IMR-90 (cell line): Measurements from ENCODE around the gene SEPTIN3. TPM values are rescaled to one million over a fixed set of nuclear protein-coding genes. Genes with fewer than 3 reads are reported as not detected.

ENCODE experiments used
- ATAC-seq: fragments of 200-7000 bp; cut with Tn5 transposase; 2 replicates; pipeline ENCODE4 v1.9.1; 2020; ENCODE audit warnings: low read depth, mild to moderate bottlenecking, moderate library complexity
- BruUV-seq: library from RNA; stranded (reverse); fragments of 400-500 nt; replicated peaks from 2 replicates; lab custom pipeline; 2021; lab: Mats Ljungman, UMichigan
- CTCF ChIA-PET: fragments of 300-600 bp; formaldehyde crosslinking; extraction: SDS; loops from one replicate; lab custom pipeline; 2021; ENCODE audit warnings: antibody characterized with exemption; lab: Yijun Ruan, JAX
- POLR2A ChIA-PET: fragments of 300-600 bp; sonication (Branson Sonifier 250); formaldehyde crosslinking; loops from one replicate; lab custom pipeline; 2022; ENCODE audit warnings: antibody characterized with exemption; ENCODE audit not compliant: unreplicated experiment; lab: Charles Lee
- DNase-seq: peaks from one replicate; pipeline ENCODE4 v3.0.0; 2013
- H2AFZ ChIP-seq: replicated peaks from 2 replicates; pipeline ENCODE3; 2013; ENCODE audit warnings: low read length, mild to moderate bottlenecking; ENCODE audit not compliant: poor library complexity
- H2AK5ac ChIP-seq: 2 replicates; pipeline ENCODE4 v1.6.1; 2013; ENCODE audit warnings: low read depth, low read length, inconsistent platforms
- H2AK9ac ChIP-seq: replicated peaks from 2 replicates; pipeline ENCODE3; 2013; ENCODE audit warnings: mild to moderate bottlenecking, low read depth, low read length, moderate library complexity; ENCODE audit not compliant: poor library complexity
- H2BK120ac ChIP-seq: 2 replicates; pipeline ENCODE4 v1.6.1; 2013; ENCODE audit warnings: low read depth, low read length, inconsistent platforms
- H2BK15ac ChIP-seq: 3 replicates; pipeline ENCODE4 v1.6.1; 2013; ENCODE audit warnings: low read depth, low read length, inconsistent platforms
- H2BK20ac ChIP-seq: 2 replicates; pipeline ENCODE4 v1.6.1; 2013; ENCODE audit warnings: low read depth, mild to moderate bottlenecking, inconsistent platforms, low read length, moderate library complexity
- H2BK5ac ChIP-seq: 2 replicates; pipeline ENCODE4 v1.6.1; 2013; ENCODE audit warnings: mild to moderate bottlenecking, low read depth, low read length, inconsistent platforms; ENCODE audit not compliant: poor library complexity, severe bottlenecking
- H3K14ac ChIP-seq: replicated peaks from 2 replicates; pipeline ENCODE4 v1.6.1; 2013; ENCODE audit warnings: low read depth, low read length, inconsistent platforms
- H3K18ac ChIP-seq: 2 replicates; pipeline ENCODE4 v1.6.1; 2013; ENCODE audit warnings: low read depth, low read length, control low read depth
- H3K23ac ChIP-seq: 2 replicates; pipeline ENCODE4 v1.6.1; 2013; ENCODE audit warnings: low read depth, low read length, inconsistent platforms
- H3K27ac ChIP-seq: 2 replicates; pipeline ENCODE4 v1.5.1; 2013; ENCODE audit warnings: mild to moderate bottlenecking, control low read depth, low read length; ENCODE audit not compliant: insufficient read depth
- H3K27me3 ChIP-seq: 2 replicates; pipeline ENCODE4 v1.6.1; 2013; ENCODE audit warnings: low read length; ENCODE audit not compliant: control insufficient read depth, insufficient read depth
- H3K36me3 ChIP-seq: 2 replicates; pipeline ENCODE4 v1.6.1; 2013; ENCODE audit warnings: low read length, mixed read lengths; ENCODE audit not compliant: control insufficient read depth, insufficient read depth
- H3K4ac ChIP-seq: 2 replicates; pipeline ENCODE4 v1.6.1; 2013; ENCODE audit warnings: low read depth, low read length, inconsistent platforms
- H3K4me1 ChIP-seq: 2 replicates; pipeline ENCODE4 v1.6.1; 2013; ENCODE audit warnings: low read length, mixed read lengths; ENCODE audit not compliant: control insufficient read depth, insufficient read depth
- H3K4me2 ChIP-seq: 2 replicates; pipeline ENCODE4 v1.6.1; 2013; ENCODE audit warnings: low read depth, mild to moderate bottlenecking, control low read depth, low read length, moderate library complexity
- H3K4me3 ChIP-seq: 2 replicates; pipeline ENCODE4 v1.5.1; 2013; ENCODE audit warnings: low read depth, mild to moderate bottlenecking, control low read depth, low read length, moderate library complexity; ENCODE audit not compliant: insufficient read depth
- H3K56ac ChIP-seq: 2 replicates; pipeline ENCODE4 v1.6.1; 2013; ENCODE audit warnings: low read length, inconsistent platforms; ENCODE audit not compliant: insufficient read depth; ENCODE audit errors: extremely low read depth
- H3K79me1 ChIP-seq, 2 experiments: 2 replicates each; pipeline ENCODE4 v1.6.1; 2013; ENCODE audit warnings: low read length in 2 of 2, inconsistent platforms in 1 of 2, low read depth in 1 of 2
- H3K9ac ChIP-seq: 2 replicates; pipeline ENCODE4 v1.6.1; 2013; ENCODE audit warnings: low read depth, low read length, control low read depth
- H3K9me1 ChIP-seq: 2 replicates; pipeline ENCODE4 v1.6.1; 2013; ENCODE audit warnings: low read length, inconsistent platforms; ENCODE audit not compliant: insufficient read depth
- H3K9me3 ChIP-seq: 2 replicates; pipeline ENCODE4 v1.6.1; 2013; ENCODE audit warnings: low read length; ENCODE audit not compliant: control insufficient read depth, insufficient read depth
- H4K20me1 ChIP-seq: 2 replicates; pipeline ENCODE4 v1.6.1; 2013; ENCODE audit warnings: low read length, inconsistent platforms; ENCODE audit not compliant: insufficient read depth
- H4K5ac ChIP-seq: 2 replicates; pipeline ENCODE4 v1.6.1; 2013; ENCODE audit warnings: mild to moderate bottlenecking, low read depth, low read length, control low read depth
- H4K8ac ChIP-seq, 2 experiments: 2 replicates each; pipeline ENCODE4 v1.6.1; 2013; ENCODE audit warnings: low read depth in 2 of 2, low read length in 2 of 2, control low read depth in 1 of 2, inconsistent platforms in 1 of 2
- H4K91ac ChIP-seq: 2 replicates; pipeline ENCODE4 v1.6.1; 2013; ENCODE audit warnings: low read depth, low read length, inconsistent platforms; ENCODE audit not compliant: insufficient read depth
- CHD1 ChIP-seq: IDR thresholded peaks from 2 replicates; pipeline ENCODE4 v1.6.1; 2012; ENCODE audit warnings: low read depth, low read length, improper control_type of control experiment
- ELK1 ChIP-seq: fragments of 150-350 bp; IDR thresholded peaks from 2 replicates; pipeline ENCODE4 v1.6.1; 2016; ENCODE audit warnings: low read depth, mild to moderate bottlenecking, low read length, moderate library complexity, borderline replicate concordance
- MAFK ChIP-seq: IDR thresholded peaks from 2 replicates; pipeline ENCODE4 v1.6.1; 2012; ENCODE audit warnings: low read depth, low read length, improper control_type of control experiment
- MXI1 ChIP-seq: IDR thresholded peaks from 2 replicates; pipeline ENCODE4 v1.6.1; 2012; ENCODE audit warnings: low read depth, mild to moderate bottlenecking, low read length, moderate library complexity, borderline replicate concordance
- NFE2L2 ChIP-seq: fragments of 150-350 bp; IDR thresholded peaks from 2 replicates; pipeline ENCODE4 v1.6.1; 2016; ENCODE audit warnings: low read depth, mild to moderate bottlenecking, low read length
- RAD21 ChIP-seq: IDR thresholded peaks from 2 replicates; pipeline ENCODE4 v1.6.1; 2012; ENCODE audit warnings: low read length, improper control_type of control experiment
- RFX5 ChIP-seq: IDR thresholded peaks from 2 replicates; pipeline ENCODE4 v1.8.0; 2012; ENCODE audit warnings: low read depth, mild to moderate bottlenecking, low read length, moderate library complexity
- WGBS, 2 experiments: methylation state at CpG; one replicate each; pipeline versions ENCODE4 v1.1.5 to v1.1.7; 2013; ENCODE audit warnings: missing lambda C conversion rate in 2 of 2; ENCODE audit not compliant: insufficient read length in 1 of 2; ENCODE audit errors: extremely low coverage in 2 of 2; 5-methylcytosine and 5-hydroxymethylcytosine counted together
- dilution Hi-C: fragments of 300-500 bp; cut with HindIII; formaldehyde crosslinking; loops from one replicate; pipeline ENCODE4 v1.14.3; 2018; ENCODE audit warnings: low sequenced_read_pairs; ENCODE audit not compliant: unreplicated experiment
- in situ Hi-C: fragments of 300-500 bp; cut with MboI; formaldehyde crosslinking; loops from 3 replicates; pipeline ENCODE4 v1.14.3; 2019; ENCODE audit warnings: low sequenced_read_pairs, inconsistent platforms, mixed read lengths
- intact Hi-C: fragments of 100-400 bp; cut with micrococcal nuclease; formaldehyde crosslinking; loops from 2 replicates; pipeline ENCODE4 v1.10.0; 2022
- polyA plus RNA-seq, 3 experiments: library from polyadenylated mRNA; depleted of rRNA; stranded (reverse); fragments of >200 nt; gene quantifications; 2 replicates each; pipeline ENCODE4 v1.2.3, GENCODE V29; 2012; ENCODE audit warnings: low replicate concordance in 1 of 3
- total RNA-seq: library from RNA; depleted of rRNA; stranded (reverse); fragments of >200 nt; gene quantifications from 2 replicates; pipeline ENCODE4 v1.2.3, GENCODE V29; 2012

SEPTIN3 gene
- total and polyA plus RNA-seq, 2 of the 4 experiments (the other 2 are of a cell fraction) = 0.15 to 0.18 TPM

GRCh38 chr22:42007922-42008321 lies 38.7 kb downstream of the SEPTIN3 start:
- in situ Hi-C loops (no loop called here), intact Hi-C loops (no loop called here), dilution Hi-C loops (no loop called here)
- no peak for ATAC-seq
- Histone ChIP-seq H3K27me3 (no peaks in the 10 kb centered on the region), H2BK120ac (no peak overlapping the region), H3K9me1 (no peaks in the 10 kb centered on the region), H3K4me1 (no peaks in the 10 kb centered on the region), H3K18ac (no peak overlapping the region), H2AK5ac (no peak overlapping the region), H3K23ac (no peak overlapping the region), H4K8ac (no peak overlapping the region), H3K9me3 (peaks cover 2% of the 10 kb centered on the region), H3K4me3 (no peak overlapping the region), H3K4me2 (no peak overlapping the region), H4K20me1 (no peaks in the 10 kb centered on the region), H4K91ac (no peak overlapping the region), H2AFZ (no peak overlapping the region), H2BK5ac (no peak overlapping the region), H3K4ac (no peak overlapping the region), H2BK15ac (no peak overlapping the region), H3K27ac (no peak overlapping the region), H3K9ac (no peak overlapping the region), H3K36me3 (no peaks in the 10 kb centered on the region), H3K56ac (no peak overlapping the region), H3K14ac (no peak overlapping the region), H3K79me1 (no peaks in the 10 kb centered on the region), H4K5ac (no peak overlapping the region), H2AK9ac (no peak overlapping the region), H2BK20ac (no peak overlapping the region)
- no TSS peak for BruUV-seq
- WGBS, 2 experiments = 67% methylated on average over 1 of the region's 4 CpGs; no CpG with 5 or more reads in 1 of the 2 experiments
- DNase-seq = no peak
- no peak for TF ChIP-seq RAD21
- no peak for TF ChIP-seq CHD1
- no peak for TF ChIP-seq ELK1
- TF ChIP-seq MAFK = no peak
- no peak for TF ChIP-seq NFE2L2
- no peak for TF ChIP-seq RFX5
- TF ChIP-seq MXI1 = no peak
- CTCF ChIA-PET = no interaction called here
- POLR2A ChIA-PET = no interaction called here
